HCT116 (cell line): Measurements from ENCODE around the gene ORAI2. TPM values are rescaled to one million over a fixed set of nuclear protein-coding genes. Genes with fewer than 3 reads are reported as not detected.

Experiments used
- ATAC-seq: fragments of 200-7000 bp; cut with Tn5 transposase; 2 replicates; pipeline ENCODE4 v1.9.1; 2020; ENCODE audit warnings: mild to moderate bottlenecking, moderate library complexity
- BruUV-seq: library from RNA; stranded (reverse); fragments of 400-500 nt; replicated peaks from 2 replicates; lab custom pipeline; 2021; lab: Mats Ljungman, UMichigan
- CTCF ChIA-PET: fragments of 300-600 bp; sonication (Branson Sonifier 250); formaldehyde crosslinking; loops from one replicate; lab custom pipeline; 2021; ENCODE audit warnings: antibody characterized with exemption; lab: Charles Lee
- POLR2A ChIA-PET: fragments of 300-600, 350-600 bp; sonication (Branson Sonifier 250); formaldehyde crosslinking; loops from one replicate; lab custom pipeline; 2021; ENCODE audit warnings: antibody characterized with exemption; lab: Charles Lee
- RAD21 ChIA-PET, 2 experiments: fragments of 300-600 bp; sonication (Branson Sonifier 250); formaldehyde crosslinking; loops; one replicate each; lab custom pipeline; 2023; ENCODE audit warnings: low total read pairs in 2 of 2; ENCODE audit not compliant: uncharacterized antibody in 2 of 2, unreplicated experiment in 2 of 2, low non-redundant PET in 1 of 2; lab: Charles Lee
- DNase-seq: peaks from one replicate; pipeline ENCODE4 v3.0.0-alpha.2; 2010; ENCODE audit warnings: low read depth, low spot score
- H2AFZ ChIP-seq: fragments of 200-600 bp; shearing (Covaris generic), sonication (generic); 2 replicates; pipeline ENCODE4 v1.6.1; 2017; ENCODE audit warnings: low read depth, mixed run types, mixed read lengths, antibody characterized with exemption, low read length; ENCODE audit not compliant: poor library complexity, severe bottlenecking
- H3K27ac ChIP-seq: 2 replicates; pipeline ENCODE4 v1.5.1; 2012; ENCODE audit warnings: low read depth, low read length
- H3K27me3 ChIP-seq: fragments of 200-600 bp; sonication (generic); 2 replicates; pipeline ENCODE4 v1.6.1; 2016; ENCODE audit warnings: mixed run types, low read length, mixed read lengths; ENCODE audit not compliant: insufficient read depth
- H3K36me3 ChIP-seq, 2 experiments: fragments of 200-500 bp in 1 of 2; fragments of 200-600 bp in 1 of 2; sonication (Bioruptor generic) in 1 of 2; sonication (generic) in 1 of 2; 2 replicates each; pipeline versions ENCODE4 v1.5.1 to v1.6.1; 2014 to 2016; ENCODE audit warnings: low read length in 2 of 2, inconsistent platforms in 1 of 2, mixed read lengths in 1 of 2, mixed run types in 1 of 2; ENCODE audit not compliant: insufficient read depth in 2 of 2, control insufficient read depth in 1 of 2
- H3K4me1 ChIP-seq, 2 experiments: fragments of 200-600 bp in 1 of 2; sonication (generic) in 1 of 2; 2 replicates each; pipeline versions ENCODE4 v1.5.1 to v1.6.1; 2012 to 2017; ENCODE audit warnings: low read length in 2 of 2, inconsistent platforms in 1 of 2, mild to moderate bottlenecking in 1 of 2, mixed read lengths in 1 of 2, mixed run types in 1 of 2, moderate library complexity in 1 of 2; ENCODE audit not compliant: insufficient read depth in 2 of 2, control insufficient read depth in 1 of 2
- H3K4me2 ChIP-seq: fragments of 200-600 bp; sonication (generic); 2 replicates; pipeline ENCODE4 v1.6.1; 2017; ENCODE audit warnings: mixed run types, low read length, mixed read lengths
- H3K4me3 ChIP-seq, 2 experiments: fragments of 200-600 bp in 1 of 2; sonication (generic) in 1 of 2; replicated peaks in 1 of 2; 2 replicates each; pipeline ENCODE4 v1.5.1; 2011 to 2016; ENCODE audit warnings: low read length in 2 of 2, control low read depth in 1 of 2, low read depth in 1 of 2, mild to moderate bottlenecking in 1 of 2, mixed read lengths in 1 of 2, mixed run types in 1 of 2
- H3K79me2 ChIP-seq: fragments of 200-600 bp; sonication (generic); 2 replicates; pipeline ENCODE4 v1.6.1; 2017; ENCODE audit warnings: mild to moderate bottlenecking, mixed run types, low read length, moderate library complexity, mixed read lengths; ENCODE audit not compliant: insufficient read depth
- H3K9ac ChIP-seq: fragments of 200-600 bp; sonication (generic); 2 replicates; pipeline ENCODE4 v1.6.1; 2016; ENCODE audit warnings: low read length, mixed read lengths
- H3K9me2 ChIP-seq: fragments of 200-600 bp; sonication (generic), shearing (Covaris generic); 2 replicates; pipeline ENCODE4 v1.6.1; 2017; ENCODE audit warnings: mixed run types, mild to moderate bottlenecking, moderate library complexity; ENCODE audit not compliant: insufficient read depth
- H3K9me3 ChIP-seq, 2 experiments: fragments of 200-500 bp in 1 of 2; fragments of 200-600 bp in 1 of 2; sonication (Bioruptor generic) in 1 of 2; sonication (generic) in 1 of 2; 2 replicates each; pipeline ENCODE4 v1.6.1; 2014 to 2017; ENCODE audit warnings: low read length in 2 of 2, mixed read lengths in 2 of 2, inconsistent platforms in 1 of 2, low read depth in 1 of 2, mild to moderate bottlenecking in 1 of 2, mixed run types in 1 of 2, moderate library complexity in 1 of 2; ENCODE audit not compliant: control insufficient read depth in 1 of 2, insufficient read depth in 1 of 2
- H4K20me1 ChIP-seq: fragments of 200-600 bp; sonication (generic), shearing (Covaris generic); 2 replicates; pipeline ENCODE4 v1.6.1; 2017; ENCODE audit warnings: mixed run types, mild to moderate bottlenecking, moderate library complexity; ENCODE audit not compliant: insufficient read depth
- ATF3 ChIP-seq: IDR thresholded peaks from 2 replicates; pipeline ENCODE4 v1.6.1; 2012
- CBX3 ChIP-seq: IDR thresholded peaks from 2 replicates; pipeline ENCODE4 v1.6.1; 2012; ENCODE audit warnings: low read depth
- CEBPB ChIP-seq: IDR thresholded peaks from 2 replicates; pipeline ENCODE4 v1.6.1; 2012; ENCODE audit warnings: low read depth
- CTCF ChIP-seq, 3 experiments: fragments of 200-600 bp in 1 of 3; sonication (generic) in 1 of 3; IDR thresholded peaks in 2 of 3; conservative IDR thresholded peaks in 1 of 3; 2 replicates each; pipeline ENCODE4 v1.5.1; 2012 to 2017; ENCODE audit warnings: low read depth in 2 of 3, low read length in 2 of 3, antibody characterized with exemption in 1 of 3, borderline replicate concordance in 1 of 3, control low read depth in 1 of 3, mild to moderate bottlenecking in 1 of 3, mixed read lengths in 1 of 3, mixed run types in 1 of 3, moderate library complexity in 1 of 3; ENCODE audit not compliant: insufficient read depth in 1 of 3
- ELF1 ChIP-seq: IDR thresholded peaks from 2 replicates; pipeline ENCODE4 v1.6.1; 2012; ENCODE audit warnings: low read depth, borderline replicate concordance
- EZH2 ChIP-seq: fragments of 200-600 bp; sonication (generic); IDR thresholded peaks from 2 replicates; pipeline ENCODE4 v1.6.1; 2017; ENCODE audit warnings: antibody characterized with exemption, mixed run types
- JUND ChIP-seq: IDR thresholded peaks from 2 replicates; pipeline ENCODE4 v1.6.1; 2012
- POLR2A ChIP-seq: IDR thresholded peaks from 2 replicates; pipeline ENCODE4 v1.7.0; 2011; ENCODE audit warnings: borderline replicate concordance; ENCODE audit not compliant: insufficient read depth, insufficient read length; ENCODE audit errors: extremely low read depth
- POLR2AphosphoS5 ChIP-seq: IDR thresholded peaks from 2 replicates; pipeline ENCODE4 v1.6.1; 2011; ENCODE audit warnings: mild to moderate bottlenecking, low read depth, low read length, moderate library complexity
- RAD21 ChIP-seq: IDR thresholded peaks from 2 replicates; pipeline ENCODE4 v1.6.1; 2012; ENCODE audit warnings: low read depth, mild to moderate bottlenecking
- SP1 ChIP-seq: IDR thresholded peaks from 2 replicates; pipeline ENCODE4 v1.6.1; 2012; ENCODE audit warnings: low read depth
- YY1 ChIP-seq: IDR thresholded peaks from 2 replicates; pipeline ENCODE4 v1.6.1; 2011; ENCODE audit warnings: low read length, low read depth, moderate library complexity, mild to moderate bottlenecking; ENCODE audit not compliant: insufficient replicate concordance; ENCODE audit errors: extremely low read depth
- ZBTB33 ChIP-seq: IDR thresholded peaks from 2 replicates; pipeline ENCODE4 v1.6.1; 2011; ENCODE audit warnings: mild to moderate bottlenecking, low read length, moderate library complexity; ENCODE audit not compliant: insufficient replicate concordance; ENCODE audit errors: extremely low read depth
- intact Hi-C: fragments of 100-400 bp; cut with micrococcal nuclease; formaldehyde crosslinking; loops from 2 replicates; pipeline ENCODE4 v1.10.0; 2022
- total RNA-seq: library from RNA; stranded (reverse); gene quantifications from one replicate; pipeline ENCODE4 v1.2.1, GENCODE V29; 2021; ENCODE audit not compliant: unreplicated experiment
- TF ChIP-seq, protein P1 (sequence below): IDR thresholded peaks from 2 replicates; pipeline ENCODE4 v1.6.1; 2012; ENCODE audit warnings: low read depth

ORAI2 gene
- total RNA-seq, 1 experiment from 2014 or later: 13.2 TPM

- no peak overlapping the region for H3K27ac ChIP-seq
- H3K9ac ChIP-seq: no peak overlapping the region
- no peak overlapping the region for H2AFZ ChIP-seq
- H3K9me3 ChIP-seq: no peaks in the 10 kb centered on the region
- ATAC-seq: no peak
- RAD21 ChIA-PET: no interaction called here
- H3K4me2 ChIP-seq: no peak overlapping the region
- intact Hi-C loops: no loop called here
- BruUV-seq: no TSS peak
- no peaks in the 10 kb centered on the region for H3K9me2 ChIP-seq
- POLR2A ChIA-PET: no interaction called here
- peaks cover 6 to 25% of the 10 kb centered on the region in 2 experiments for H3K4me1 ChIP-seq
- CTCF ChIA-PET: interaction anchor here (1.4 kb wide), 1 partner anchor 43 kb away, joined by 3 read pairs; no protein-coding TSS in a partner anchor
- H4K20me1 ChIP-seq: no peaks in the 10 kb centered on the region
- no peaks in the 10 kb centered on the region for H3K79me2 ChIP-seq
- no peak overlapping the region for H3K4me3 ChIP-seq
- no peaks in the 10 kb centered on the region for H3K27me3 ChIP-seq
- H3K36me3 ChIP-seq: no peaks in the 10 kb centered on the region; a peak in 1 of 4 replicates
- TF ChIP-seq EZH2: no peak
- no peak for TF ChIP-seq YY1
- no peak for TF ChIP-seq JUND
- no peak for TF ChIP-seq CBX3
- TF ChIP-seq POLR2A: no peak
- TF ChIP-seq ELF1: no peak
- TF ChIP-seq CEBPB: no peak
- no peak for TF ChIP-seq ZBTB33
- TF ChIP-seq ATF3: no peak
- TF ChIP-seq CTCF (IDR thresholded peaks at IDR 0.05 in 2 of 3, conservative IDR thresholded peaks at IDR 0.05 in 1 of 3; ENCODE audit: borderline replicate concordance in 1 of 3, insufficient read depth in 1 of 3, low read depth in 2 of 3, low read length in 2 of 3): no peak
- TF ChIP-seq SP1: no peak
- no peak for TF ChIP-seq POLR2AphosphoS5
- TF ChIP-seq, protein P1, sequence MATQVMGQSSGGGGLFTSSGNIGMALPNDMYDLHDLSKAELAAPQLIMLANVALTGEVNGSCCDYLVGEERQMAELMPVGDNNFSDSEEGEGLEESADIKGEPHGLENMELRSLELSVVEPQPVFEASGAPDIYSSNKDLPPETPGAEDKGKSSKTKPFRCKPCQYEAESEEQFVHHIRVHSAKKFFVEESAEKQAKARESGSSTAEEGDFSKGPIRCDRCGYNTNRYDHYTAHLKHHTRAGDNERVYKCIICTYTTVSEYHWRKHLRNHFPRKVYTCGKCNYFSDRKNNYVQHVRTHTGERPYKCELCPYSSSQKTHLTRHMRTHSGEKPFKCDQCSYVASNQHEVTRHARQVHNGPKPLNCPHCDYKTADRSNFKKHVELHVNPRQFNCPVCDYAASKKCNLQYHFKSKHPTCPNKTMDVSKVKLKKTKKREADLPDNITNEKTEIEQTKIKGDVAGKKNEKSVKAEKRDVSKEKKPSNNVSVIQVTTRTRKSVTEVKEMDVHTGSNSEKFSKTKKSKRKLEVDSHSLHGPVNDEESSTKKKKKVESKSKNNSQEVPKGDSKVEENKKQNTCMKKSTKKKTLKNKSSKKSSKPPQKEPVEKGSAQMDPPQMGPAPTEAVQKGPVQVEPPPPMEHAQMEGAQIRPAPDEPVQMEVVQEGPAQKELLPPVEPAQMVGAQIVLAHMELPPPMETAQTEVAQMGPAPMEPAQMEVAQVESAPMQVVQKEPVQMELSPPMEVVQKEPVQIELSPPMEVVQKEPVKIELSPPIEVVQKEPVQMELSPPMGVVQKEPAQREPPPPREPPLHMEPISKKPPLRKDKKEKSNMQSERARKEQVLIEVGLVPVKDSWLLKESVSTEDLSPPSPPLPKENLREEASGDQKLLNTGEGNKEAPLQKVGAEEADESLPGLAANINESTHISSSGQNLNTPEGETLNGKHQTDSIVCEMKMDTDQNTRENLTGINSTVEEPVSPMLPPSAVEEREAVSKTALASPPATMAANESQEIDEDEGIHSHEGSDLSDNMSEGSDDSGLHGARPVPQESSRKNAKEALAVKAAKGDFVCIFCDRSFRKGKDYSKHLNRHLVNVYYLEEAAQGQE: no peak
- no peak for TF ChIP-seq RAD21
- no peak for DNase-seq
Measured at GRCh38 chr7:102447311-102447710, 13.9 kb downstream of the ORAI2 start.
